COLO668 (cell line): ENCODE results near the gene TUBB4A.

Source experiments
- DNase-seq: peaks from one replicate; lab custom pipeline; 2025; ENCODE audit not compliant: unreplicated experiment; lab: John Stamatoyannopoulos, UW

TUBB4A gene

DNA sequence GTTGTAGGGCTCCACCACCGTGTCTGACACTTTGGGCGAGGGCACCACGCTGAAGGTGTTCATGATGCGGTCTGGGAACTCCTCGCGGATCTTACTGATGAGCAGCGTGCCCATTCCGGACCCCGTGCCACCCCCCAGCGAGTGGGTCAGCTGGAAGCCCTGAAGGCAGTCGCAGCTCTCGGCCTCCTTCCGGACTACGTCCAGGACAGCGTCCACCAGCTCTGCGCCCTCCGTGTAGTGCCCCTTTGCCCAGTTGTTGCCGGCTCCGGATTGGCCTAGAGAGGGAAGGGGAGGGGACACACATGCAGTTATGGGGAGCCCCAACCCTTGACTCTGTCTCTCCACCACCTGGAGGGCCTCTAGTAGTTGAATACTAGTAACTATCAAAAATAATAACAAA lies 6.2 kb downstream of the TUBB4A start:
- no peak for DNase-seq

DNA sequence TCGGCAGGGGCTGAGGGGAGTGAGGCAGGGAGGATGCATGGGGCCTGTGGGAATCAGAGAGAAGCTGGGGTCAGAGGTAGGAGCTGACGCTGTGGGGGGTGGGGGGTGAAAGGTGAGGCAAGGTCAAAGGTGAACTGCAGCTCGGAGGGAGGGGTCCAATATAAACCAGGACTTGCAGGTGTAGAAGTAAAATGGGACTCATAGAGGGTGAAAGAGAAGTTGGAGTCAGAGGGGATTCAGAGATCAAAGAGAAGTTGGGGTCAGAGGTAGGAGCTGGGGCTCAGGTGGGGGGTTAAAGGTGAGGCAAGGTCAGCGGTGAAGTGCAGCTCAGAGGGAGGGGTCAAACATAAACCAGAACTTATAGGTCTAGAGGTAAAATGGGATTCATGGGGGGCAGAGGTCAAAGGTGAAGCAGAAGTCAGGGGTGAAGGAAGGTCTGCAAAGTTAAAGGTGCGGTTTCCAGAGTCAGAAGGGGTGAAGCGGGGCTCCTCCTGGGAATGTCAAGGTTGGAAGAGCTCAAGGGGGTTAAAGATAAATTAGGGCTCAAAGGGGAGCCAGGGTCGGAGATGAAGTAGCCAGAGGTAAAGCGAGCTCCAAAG lies 7.6 kb downstream of the TUBB4A start:
- DNase-seq: no peak

DNA sequence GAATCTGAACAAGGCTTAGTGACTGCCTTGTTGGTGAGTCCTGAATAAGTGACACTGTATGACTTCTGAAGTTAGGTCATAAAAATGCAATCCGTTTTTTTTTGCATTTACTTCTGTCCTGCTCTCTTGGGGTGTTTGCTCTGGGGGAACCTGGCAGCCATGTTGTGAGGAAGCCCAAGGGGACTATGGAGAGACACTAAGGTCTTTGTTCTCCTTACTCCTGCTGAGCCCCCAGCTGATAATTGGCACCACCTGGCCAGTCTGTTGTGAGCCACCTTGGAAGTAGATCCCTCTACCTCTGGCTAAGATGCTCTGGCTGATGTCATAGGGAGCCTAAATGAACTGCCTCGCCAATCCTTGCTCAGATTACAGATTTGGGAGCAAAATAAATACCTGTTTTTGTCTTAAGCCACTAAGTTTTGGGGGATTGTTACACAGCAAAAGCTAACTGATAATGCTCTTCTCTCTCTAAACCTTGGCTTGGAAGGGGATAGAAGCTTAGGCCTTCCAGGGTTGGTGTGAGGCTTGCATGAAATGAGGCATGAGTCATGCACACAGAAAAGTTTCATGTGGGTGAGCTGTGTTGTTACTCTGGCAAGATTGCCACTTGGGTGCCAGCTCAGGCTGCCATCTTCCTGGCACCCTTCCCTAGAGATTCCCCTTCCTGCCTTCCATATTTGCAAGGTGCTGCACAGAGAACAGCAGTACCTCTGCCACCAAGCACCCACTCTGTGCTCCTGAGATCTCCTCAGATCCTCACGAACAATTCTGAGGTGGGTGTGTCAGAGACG lies 10.1 kb downstream of the TUBB4A start:
- DNase-seq: no peak

DNA sequence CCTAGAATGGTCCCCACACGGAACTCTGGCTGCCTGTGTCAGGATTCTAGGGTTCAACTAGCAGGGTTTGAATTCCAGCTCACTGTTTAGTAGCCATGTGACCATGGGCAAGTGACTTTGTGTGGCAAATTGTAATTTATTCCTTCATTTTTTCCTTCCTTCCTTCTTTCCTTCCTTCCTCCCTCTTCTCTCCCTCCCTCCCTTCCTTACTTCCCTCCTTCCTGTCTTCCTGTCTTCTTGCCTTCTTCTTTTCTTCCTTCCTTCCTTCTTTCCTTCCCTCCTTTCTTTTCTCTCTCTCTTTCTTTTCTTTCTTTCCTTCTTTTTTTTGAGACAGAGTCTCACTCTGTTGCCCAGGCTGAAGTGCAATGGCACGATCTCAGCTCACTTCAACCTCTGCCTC lies 12.0 kb downstream of the TUBB4A start:
- DNase-seq: no peak

DNA sequence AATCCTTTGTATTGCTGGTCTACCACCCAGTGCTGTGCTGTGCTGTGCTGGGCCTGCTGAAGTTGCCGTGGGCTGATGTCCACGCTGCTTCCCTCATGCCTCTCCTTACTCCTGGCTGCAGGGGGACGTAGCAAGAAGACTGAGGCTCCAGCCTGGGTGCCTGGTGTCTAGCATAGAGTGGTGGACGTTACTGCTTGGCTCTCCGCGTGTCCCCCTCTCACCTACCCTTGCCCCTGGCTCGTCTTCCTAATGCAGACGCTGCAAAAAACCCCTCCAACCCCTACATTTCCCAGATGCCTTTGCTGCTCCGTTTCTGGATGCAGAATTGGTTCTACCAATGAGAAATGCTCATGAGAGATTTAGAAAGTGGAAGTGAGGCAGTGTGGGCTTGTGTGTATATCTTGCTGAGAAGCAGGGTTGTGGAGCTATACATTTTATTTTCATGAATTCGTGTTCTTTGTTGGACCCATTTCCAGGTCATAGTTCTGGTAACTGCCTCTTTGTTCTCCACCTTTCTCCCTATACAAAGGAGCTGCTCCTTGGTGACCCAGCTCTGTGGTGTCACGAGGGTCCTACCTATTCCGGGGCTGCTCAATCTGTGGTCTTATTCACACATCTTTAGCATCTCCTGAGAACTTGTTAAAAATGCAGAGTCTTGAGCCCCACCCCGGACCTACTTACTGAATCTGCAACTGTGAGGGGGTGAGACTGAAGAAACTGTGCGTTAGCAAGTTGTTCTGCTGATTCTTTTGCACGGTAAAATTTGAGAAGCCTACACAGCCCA lies 12.6 kb downstream of the TUBB4A start:
- no peak for DNase-seq

DNA sequence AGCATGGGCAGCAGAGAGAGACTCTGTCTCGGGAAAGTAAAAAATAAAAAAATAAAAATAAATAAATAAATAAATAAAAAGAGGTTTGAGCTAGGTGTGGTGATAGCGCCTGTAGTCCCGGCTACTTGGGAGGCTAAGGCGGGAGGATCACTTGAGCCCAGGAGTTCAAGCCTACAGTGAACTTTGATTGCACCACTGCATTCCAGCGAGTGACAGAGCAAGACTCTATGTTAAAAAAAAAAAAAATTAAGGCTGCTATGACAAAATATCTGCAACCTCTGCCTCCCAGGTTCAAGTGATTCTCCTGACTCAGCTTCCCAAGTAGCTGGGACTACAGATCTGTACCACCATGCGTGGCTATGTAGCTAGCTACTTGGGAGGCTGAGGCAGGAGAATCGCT lies 17.3 kb downstream of the TUBB4A start:
- no peak for DNase-seq

DNA sequence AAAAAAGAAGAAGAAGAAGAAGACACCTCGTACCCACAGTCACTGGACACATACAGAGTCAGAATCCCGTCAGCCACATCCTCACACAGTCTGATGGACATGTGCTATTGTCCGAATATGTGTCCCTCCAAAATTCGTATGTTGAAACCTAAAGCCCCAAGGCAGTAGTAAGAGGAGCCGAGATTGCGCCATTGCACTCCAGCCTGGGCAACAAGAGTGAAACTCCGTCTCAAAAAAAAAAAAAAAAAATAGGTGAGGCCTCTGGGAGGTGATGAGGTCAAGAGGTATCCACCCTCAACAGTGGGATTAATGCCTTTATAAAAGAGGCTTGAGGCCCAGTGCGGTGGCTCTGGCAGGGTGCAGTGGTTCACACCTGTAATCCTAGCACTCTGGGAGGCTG lies 17.9 kb downstream of the TUBB4A start:
- no peak for DNase-seq

DNA sequence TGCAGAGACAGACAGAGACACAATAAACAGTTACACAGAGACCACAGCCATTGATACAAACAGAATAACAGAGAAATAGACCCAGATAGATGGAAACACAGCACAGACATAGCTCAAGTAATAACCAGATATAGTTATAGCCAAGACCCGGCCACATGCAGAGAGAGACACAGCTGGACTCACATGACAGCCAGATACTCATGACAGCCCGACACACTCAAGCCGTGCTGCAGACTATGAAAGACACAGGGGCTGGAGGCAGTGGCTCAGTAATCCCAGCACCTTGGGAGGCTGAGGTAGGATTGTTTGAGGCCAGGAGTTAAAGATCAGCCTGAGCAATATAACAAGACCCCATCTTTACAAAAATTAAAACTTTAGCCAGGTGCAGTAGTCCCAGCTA lies 18.9 kb downstream of the TUBB4A start:
- no peak for DNase-seq

DNA sequence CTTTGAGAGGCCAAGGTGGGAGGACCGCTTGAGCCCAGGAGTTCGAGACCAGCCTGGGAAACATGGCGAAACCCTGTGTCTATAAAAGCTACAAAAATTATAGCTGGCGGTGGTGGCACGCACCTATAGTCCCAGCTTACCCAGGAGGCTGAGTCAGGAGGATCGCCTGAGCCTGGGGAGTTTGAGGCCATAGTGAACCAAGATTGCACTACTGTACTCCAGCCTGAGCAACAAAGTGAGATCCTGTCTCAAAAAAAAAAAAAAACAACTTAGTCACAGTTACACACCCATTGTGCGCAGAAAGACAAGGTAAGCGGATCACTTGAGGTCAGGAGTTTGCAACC lies 19.8 kb downstream of the TUBB4A start:
- no peak for DNase-seq

DNA sequence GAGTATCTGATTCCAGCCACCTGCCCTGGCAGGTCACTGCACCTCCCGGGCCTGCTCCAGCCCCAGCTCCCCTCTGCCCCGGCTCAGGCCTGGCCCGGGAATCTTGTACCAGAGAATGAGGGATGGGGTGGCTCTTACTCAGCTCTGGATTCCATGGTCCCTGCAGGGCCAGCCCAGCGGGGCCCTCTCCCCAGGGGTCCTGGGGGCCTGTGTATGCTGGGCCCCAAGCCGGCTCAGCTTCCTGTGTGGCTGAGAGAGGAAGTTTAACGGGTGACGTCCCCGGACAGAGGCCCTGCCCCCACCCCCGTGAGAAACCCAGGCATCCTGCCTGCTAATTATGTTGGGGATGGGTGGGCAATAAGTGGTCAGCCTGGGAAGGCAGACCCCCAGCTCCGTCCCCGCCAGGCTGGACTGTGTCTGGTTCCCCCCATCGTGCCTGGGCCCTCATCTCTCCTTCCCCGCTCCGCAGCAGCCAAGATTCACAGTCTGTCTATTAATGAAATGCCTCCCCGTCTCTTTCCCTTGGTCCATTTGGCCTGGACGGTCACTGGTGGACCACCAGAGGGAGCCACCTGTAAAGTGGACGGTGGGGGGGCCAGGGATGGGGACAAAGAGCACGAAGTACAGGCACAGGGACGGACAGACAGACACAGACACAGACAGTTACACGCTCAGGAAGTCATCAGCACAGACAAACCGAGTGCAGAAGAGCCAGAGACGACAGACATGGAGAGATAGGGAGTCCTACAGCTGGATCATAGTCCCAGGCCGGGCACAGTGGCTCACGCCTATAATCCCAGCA lies 20.4 kb downstream of the TUBB4A start, which contains the start of gene DENND1C:
DENND1C (minus strand) TSS at position 247 of the 802 bp plus-strand sequence; CDS start at position 155, 92 bp downstream.
- no peak for DNase-seq

DNA sequence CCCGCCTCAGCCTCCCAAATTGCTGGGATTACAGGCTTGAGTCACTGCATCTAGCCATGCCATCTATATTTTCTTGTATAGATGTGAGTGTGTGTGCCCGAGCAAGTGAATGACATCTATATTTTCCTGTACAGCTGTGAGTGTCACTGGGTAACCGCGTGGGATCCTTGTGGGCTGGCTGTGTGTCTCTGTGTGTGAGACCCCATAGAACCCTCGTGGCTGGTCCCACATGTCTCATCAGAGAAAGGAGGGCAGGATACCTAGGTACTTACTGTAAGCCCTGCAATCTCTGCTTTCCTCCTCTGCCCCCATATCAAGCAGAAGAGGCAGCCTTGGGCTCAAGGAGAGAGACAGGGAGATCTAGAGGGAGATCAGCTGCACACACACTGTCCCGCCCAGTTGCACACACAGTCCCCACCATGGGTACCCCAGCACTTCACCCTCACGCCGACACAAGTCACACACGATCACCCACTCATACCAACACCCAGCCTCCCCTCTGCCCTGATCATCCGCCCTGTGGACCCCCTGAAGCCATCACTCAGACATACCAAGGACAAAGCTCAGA lies 21.2 kb downstream of the TUBB4A start:
- DNase-seq: no peak

DNA sequence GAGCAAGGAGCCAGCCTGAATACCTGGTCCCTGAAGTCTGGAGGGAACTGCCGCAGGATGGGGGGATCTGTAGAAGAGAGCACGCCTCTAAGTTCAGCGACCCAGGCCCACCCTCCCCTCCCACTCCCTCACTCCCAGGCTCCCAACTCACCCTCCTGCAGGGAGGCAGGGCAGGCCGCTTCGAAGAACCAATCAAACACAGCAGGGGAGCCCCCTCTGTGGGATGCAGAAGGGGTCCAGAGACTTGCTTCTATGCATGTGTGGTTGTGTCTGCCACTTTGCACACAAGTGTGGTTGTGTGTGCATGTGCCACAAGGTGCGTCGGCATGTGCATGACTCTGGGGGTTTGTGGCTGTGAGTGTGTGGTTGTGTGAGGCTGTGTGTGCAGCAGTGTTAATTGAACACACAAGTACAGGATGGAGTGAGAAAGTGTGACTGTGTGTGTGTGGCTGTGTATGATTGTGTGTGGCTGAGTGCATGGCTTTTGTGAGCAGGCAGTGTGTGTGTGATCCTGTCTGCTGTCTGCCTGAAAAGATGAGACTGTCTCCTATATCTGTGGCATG lies 22.2 kb downstream of the TUBB4A start:
- DNase-seq: no peak

DNA sequence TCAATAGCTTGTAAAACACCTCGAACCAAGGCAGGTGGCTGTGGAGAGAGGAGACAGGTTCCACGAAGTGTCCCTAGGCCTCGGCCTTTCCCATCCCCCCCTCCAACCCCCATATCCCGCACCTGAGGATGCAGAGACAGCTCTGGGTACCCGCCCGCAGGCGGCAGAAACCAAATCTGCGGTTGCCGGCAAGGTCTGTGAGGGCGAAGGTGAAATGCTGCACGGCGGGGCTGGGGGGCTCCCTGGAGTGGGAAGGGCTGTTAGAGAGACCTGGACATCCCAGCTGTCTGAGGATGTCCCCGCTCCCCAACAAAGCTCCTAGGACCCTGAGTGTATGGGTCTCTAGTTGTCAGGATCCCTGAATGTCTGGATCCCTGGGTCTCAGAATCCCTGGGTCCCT lies 23.3 kb downstream of the TUBB4A start:
- no peak for DNase-seq

DNA sequence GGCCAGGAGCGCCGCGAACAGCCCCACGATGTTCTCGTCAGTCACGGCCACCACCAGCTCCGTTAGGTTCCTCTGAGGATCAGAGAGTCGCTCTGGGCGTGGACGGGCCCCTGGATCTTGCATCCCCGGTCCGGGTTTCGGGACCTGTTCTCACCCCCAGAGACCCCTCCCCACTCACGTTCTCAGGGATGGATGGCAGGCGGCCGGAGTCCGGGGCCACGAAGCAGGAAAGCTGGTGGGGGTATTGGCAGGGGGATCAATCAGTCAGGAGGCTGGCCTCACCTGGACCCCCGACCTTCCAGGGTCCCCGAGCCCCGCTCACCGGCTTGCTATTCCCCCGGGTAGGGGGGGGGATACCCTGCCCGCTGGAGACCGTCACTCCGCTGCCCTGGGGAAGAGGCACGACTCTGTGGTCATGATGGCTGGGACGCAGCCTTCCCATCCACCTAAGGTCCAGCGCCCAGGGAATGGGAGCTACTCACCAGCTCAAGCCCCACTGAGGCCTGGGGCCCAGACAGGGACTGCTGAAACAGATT lies 25.1 kb downstream of the TUBB4A start:
- no peak for DNase-seq

DNA sequence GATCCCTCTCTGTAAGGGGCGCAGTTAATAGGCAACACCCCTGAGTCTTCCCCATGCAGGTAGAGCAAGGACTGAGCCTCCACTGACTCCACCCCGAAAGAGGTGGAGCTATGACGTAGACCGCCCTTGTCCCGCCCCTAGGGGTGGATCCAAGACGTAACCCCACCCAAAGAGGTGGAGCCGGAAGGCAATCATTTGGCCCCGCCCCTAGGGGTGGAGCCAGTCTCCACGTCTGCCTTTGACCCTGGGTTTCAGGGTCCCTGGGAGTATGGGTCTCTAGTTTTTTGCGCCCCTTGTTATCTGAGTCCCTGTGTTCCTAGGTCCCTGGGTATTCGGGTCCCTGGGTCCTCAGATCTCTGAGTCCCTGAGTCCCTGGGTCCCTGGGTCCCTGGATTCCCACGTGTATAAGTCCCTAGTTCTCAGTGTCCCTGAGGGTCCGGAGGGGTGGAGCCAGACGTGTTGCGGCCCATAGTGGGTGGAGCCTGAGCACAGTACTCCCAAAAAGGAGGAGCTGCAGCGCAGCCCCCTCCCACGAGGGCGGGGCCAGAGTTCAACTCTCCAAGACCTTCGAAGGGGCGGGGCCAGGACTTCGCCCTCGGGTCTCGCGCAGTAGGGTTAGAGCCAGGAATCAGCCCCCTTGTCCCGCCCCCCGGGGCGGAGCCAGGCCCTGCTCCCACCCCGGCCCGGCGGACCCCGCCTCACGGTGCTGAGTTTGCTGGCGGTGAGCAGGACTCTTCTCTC lies 25.8 kb downstream of the TUBB4A start:
- peak; percentile 32 for DNase-seq

DNA sequence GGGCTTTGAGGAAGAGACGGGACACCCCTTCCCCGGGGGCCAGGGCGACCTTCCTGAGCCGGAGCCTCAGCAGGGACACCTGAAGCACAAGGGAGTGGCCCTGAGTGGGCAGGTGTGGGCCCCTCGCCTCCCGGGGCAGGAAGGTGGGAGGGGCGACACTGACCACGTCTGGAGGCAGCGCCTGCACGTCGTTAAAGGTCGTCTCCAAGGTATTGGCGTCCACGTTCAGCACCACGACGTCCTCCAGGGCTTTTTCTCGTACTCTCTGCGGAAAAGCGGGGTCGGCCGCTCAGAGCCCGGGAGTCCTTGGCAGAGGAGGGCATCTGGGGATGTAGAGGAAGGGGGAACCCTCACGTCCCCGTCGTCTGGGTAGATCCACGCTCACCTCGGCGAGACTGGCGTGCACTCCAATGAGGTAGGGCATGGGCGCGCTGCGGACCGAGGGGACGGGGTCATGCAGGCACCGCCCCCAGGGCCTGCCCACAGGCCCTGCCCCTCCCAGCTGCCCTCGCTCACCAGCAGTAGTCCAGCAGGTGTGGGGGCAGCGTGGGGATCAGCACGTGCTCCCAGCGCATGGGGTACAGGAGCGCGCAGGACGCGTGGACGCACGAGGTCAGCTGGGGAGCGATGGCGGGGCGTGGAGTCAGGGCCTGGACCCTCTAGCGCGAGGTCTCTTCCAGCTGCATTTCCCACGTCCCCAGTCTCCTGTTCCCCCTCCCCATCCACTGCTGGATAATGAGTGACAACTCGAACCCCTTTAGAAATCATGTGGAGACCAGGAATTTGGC lies 26.6 kb downstream of the TUBB4A start:
- no peak for DNase-seq

DNA sequence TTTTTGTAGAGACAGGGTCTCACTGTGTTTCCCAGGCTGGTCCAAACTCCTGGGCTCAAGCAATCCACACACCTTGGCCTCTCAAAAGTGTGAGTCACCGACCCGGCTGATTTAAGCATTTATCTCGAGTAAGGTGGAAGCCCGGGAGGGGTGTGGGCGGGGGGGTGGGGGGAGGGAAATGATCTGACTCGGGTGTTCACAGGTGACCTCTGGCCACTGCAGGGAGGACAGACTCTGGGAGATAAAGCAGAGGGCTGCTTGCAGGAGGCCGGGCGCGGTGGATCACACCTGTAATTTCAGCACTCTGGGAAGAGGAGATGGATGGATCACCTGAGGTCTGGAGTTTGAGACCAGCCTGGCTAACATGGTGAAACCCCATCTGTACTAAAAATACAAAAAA lies 28.5 kb downstream of the TUBB4A start:
- DNase-seq: no peak

DNA sequence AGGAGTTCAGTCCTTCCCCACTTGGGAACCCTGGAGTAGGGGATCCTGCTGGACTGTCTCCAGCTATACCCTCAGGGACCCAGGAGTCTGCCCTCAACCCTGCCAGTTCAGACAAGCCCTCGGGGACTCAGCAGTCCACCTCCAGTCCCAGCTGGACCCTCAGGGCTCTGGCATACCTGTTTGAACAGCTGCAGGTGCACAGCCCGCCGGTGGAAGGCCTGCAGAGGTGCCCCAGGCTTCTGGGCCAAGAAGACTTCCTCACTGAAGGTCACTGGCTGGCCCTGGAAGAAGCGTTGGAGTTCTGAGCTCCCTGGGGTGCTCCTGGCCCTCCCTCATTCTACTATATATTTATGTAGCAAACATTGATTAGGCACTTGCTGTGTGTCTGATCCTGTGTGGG lies 29.4 kb downstream of the TUBB4A start:
- peak; percentile 50 for DNase-seq

DNA sequence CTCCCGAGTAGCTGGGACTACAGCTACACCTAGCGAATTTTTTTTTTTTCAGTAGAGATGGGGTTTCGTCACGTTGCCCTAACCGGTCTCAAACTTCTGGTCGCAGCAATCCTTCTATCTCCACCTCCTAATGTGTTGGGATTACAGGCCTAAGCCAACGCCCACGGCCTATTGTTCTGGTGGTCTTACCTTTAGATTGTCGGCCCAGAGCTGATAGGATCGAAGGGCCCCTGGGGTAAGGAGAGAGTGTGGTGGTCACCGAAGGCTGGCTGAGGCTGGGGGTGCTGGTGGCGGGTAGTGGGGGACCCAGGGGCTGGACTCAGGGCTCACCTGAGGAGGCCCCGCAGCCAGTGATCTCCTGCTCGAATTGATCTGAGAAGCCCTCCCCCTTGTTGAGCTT lies 31.0 kb downstream of the TUBB4A start:
- DNase-seq: no peak
